ENCODE results near the gene RGL2. TPM values are rescaled to one million over a fixed set of nuclear protein-coding genes. Genes with fewer than 3 reads are reported as not detected.

Gene RGL2
- total and polyA plus RNA-seq, 10 of the 15 experiments (the other 5 are each of a cell fraction or from before 2014, with no cell fraction given): 0.84 to 21.2 (median 6.8) TPM

DNA sequence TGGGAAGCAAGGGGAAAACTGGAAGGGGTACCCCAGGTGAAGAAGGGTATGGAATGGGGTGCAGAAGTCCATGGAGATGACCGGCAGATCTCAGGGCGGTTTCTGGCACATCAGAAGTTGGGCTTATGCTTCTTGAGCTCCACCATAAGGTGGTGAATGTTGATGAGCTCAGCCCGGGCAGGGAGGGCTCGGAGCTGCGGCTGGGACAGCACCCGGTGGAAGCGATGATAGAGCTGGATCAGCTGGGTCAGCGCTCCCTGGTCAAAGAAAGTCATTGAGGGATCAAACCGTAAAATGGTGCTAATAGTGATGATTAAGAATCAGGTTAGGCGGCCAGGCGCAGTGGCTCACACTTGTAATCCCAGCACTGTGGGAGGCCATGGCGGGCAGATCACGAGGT is 48.0 kb downstream of the RGL2 start:
- H3K4me1 ChIP-seq (ENCODE audit: control insufficient read depth, insufficient read depth, low read length): peaks cover 10% of the 10 kb centered on the region
- RAD21 ChIA-PET (ENCODE audit: unreplicated experiment): interaction anchor here (1.3 to 3.1 kb wide), 2 partner anchors 21 to 77 kb away, joined by 3 to 25 read pairs; partner anchors contain the start of genes RPS18 and VPS52
- H3K9me3 ChIP-seq (replicated peaks; ENCODE audit: control insufficient read depth, insufficient read depth, low read length): no peaks in the 10 kb centered on the region
- POLR2A ChIA-PET: interaction anchor here (0.6 to 5.2 kb wide), 12 partner anchors 12 to 1383 kb away, joined by 3 to 40 read pairs (median 4); partner anchors contain the start of genes B3GALT4, RING1, RPS18 and VPS52
- CTCF ChIA-PET: interaction anchor here (1.1 to 3.8 kb wide), 7 partner anchors 10 to 317 kb away, joined by 3 to 26 read pairs (median 6); partner anchors contain the start of genes B3GALT4, RGL2, RPS18 and VPS52
- no peak overlapping the region for H3K4me3 ChIP-seq
- H3K79me2 ChIP-seq (ENCODE audit: control insufficient read depth, insufficient read depth, low read length): peaks cover 13% of the 10 kb centered on the region
- SMC1A ChIA-PET (ENCODE audit: uncharacterized antibody, unreplicated experiment): interaction anchor here (0.7 to 3.4 kb wide), 6 partner anchors 18 to 101 kb away, joined by 3 to 17 read pairs (median 4); no protein-coding TSS in a partner anchor
- ATAC-seq (no peak), DNase-seq (ENCODE audit: low read depth, low spot score) (no peak), FAIRE-seq (no peak)
- intact Hi-C loops (cut with micrococcal nuclease; ENCODE audit: unreplicated experiment): no loop called here
- peaks cover 2 to 12% of the 10 kb centered on the region in 2 experiments; a peak in 2 of 4 replicates for H3K36me3 ChIP-seq (ENCODE audit: control insufficient read depth in 2 of 2, insufficient read depth in 2 of 2, low read length in 1 of 2)
- no peak overlapping the region for H2AFZ ChIP-seq (ENCODE audit: control insufficient read depth, low read depth, low read length)
- TF ChIP-seq HDGF (IDR thresholded peaks at IDR 0.05): no peak
- TF ChIP-seq, protein P1, sequence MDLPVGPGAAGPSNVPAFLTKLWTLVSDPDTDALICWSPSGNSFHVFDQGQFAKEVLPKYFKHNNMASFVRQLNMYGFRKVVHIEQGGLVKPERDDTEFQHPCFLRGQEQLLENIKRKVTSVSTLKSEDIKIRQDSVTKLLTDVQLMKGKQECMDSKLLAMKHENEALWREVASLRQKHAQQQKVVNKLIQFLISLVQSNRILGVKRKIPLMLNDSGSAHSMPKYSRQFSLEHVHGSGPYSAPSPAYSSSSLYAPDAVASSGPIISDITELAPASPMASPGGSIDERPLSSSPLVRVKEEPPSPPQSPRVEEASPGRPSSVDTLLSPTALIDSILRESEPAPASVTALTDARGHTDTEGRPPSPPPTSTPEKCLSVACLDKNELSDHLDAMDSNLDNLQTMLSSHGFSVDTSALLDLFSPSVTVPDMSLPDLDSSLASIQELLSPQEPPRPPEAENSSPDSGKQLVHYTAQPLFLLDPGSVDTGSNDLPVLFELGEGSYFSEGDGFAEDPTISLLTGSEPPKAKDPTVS (IDR thresholded peaks at IDR 0.05; ENCODE audit: low read depth, low read length): no peak
- no peak for TF ChIP-seq ZNF622 (IDR thresholded peaks at IDR 0.05)
- H3K4me2 ChIP-seq (ENCODE audit: control insufficient read depth, insufficient read depth): peak overlapping the region; percentile 98
- no peak overlapping the region for H3K27ac ChIP-seq (ENCODE audit: control insufficient read depth, insufficient read depth)
- H4K20me1 ChIP-seq (ENCODE audit: control insufficient read depth, insufficient read depth): no peaks in the 10 kb centered on the region
- no TSS peak for BruUV-seq (replicated peaks)
- peak overlapping the region; percentile 97; the same call in 1 of the 2 replicates for H3K9ac ChIP-seq (ENCODE audit: control insufficient read depth, insufficient read depth, low read length)
- H3K27me3 ChIP-seq (replicated peaks in 1 of 2; ENCODE audit: control insufficient read depth in 2 of 2, insufficient read depth in 2 of 2, low read length in 1 of 2): no peaks in the 10 kb centered on the region
- 97% methylated on average over 13 of the region's 13 CpGs for WGBS (ENCODE audit: insufficient coverage, insufficient replicate concordance, low lambda C conversion rate, missing lambda C conversion rate)
- in situ Hi-C loops (cut with MboI): no loop called here
